ENCODE measurements around the gene EXT2. TPM values are rescaled to one million over a fixed set of nuclear protein-coding genes. Genes with fewer than 3 reads are reported as not detected.

Gene EXT2
- total RNA-seq, 1 donor, result 174 TPM

DNA sequence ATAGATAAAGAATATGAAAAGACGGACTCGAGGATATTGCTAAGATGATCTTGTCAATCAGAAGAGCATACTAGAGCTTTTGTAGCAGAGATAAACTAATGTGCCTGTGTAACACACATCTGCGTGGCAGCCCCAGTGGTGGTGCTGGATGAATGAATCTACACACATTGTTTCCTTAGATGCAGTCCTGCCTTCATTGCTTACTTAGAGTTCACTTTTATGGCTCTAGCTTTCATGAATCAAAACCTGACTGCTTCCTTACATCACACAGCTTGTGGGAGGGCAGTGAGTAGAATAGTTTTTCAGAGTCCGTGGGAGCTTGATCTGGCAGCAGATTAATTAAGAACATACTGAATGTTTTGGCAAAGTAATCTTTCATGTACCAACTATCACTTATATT, 83.7 kb downstream of the EXT2 start:
- Histone ChIP-seq H3K4me1 (ENCODE audit: insufficient read depth, low read length) (peaks cover 17% of the 10 kb centered on the region), H3K4me3 (ENCODE audit: insufficient read depth, low read length) (no peak overlapping the region), H3K79me2 (ENCODE audit: insufficient read depth, low read length) (no peaks in the 10 kb centered on the region), H3K27ac (ENCODE audit: low read depth, low read length) (no peak overlapping the region), H3K36me3 (ENCODE audit: insufficient read depth, low read length) (no peaks in the 10 kb centered on the region), H3K27me3 (ENCODE audit: insufficient read depth, low read length) (no peaks in the 10 kb centered on the region), H3K4me2 (ENCODE audit: insufficient read depth, low read length) (no peak overlapping the region), H3K9me3 (ENCODE audit: low read depth, low read length) (no peaks in the 10 kb centered on the region), H4K20me1 (ENCODE audit: insufficient read depth, low read length) (peaks cover 11% of the 10 kb centered on the region), H2AFZ (ENCODE audit: low read length) (no peak overlapping the region)
- TF ChIP-seq, protein P1, sequence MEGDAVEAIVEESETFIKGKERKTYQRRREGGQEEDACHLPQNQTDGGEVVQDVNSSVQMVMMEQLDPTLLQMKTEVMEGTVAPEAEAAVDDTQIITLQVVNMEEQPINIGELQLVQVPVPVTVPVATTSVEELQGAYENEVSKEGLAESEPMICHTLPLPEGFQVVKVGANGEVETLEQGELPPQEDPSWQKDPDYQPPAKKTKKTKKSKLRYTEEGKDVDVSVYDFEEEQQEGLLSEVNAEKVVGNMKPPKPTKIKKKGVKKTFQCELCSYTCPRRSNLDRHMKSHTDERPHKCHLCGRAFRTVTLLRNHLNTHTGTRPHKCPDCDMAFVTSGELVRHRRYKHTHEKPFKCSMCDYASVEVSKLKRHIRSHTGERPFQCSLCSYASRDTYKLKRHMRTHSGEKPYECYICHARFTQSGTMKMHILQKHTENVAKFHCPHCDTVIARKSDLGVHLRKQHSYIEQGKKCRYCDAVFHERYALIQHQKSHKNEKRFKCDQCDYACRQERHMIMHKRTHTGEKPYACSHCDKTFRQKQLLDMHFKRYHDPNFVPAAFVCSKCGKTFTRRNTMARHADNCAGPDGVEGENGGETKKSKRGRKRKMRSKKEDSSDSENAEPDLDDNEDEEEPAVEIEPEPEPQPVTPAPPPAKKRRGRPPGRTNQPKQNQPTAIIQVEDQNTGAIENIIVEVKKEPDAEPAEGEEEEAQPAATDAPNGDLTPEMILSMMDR (IDR thresholded peaks at IDR 0.05; ENCODE audit: extremely low read depth, low read depth, low read length), result no peak
- no peak for DNase-seq (ENCODE audit: insufficient read length, low spot score, missing footprints)

DNA sequence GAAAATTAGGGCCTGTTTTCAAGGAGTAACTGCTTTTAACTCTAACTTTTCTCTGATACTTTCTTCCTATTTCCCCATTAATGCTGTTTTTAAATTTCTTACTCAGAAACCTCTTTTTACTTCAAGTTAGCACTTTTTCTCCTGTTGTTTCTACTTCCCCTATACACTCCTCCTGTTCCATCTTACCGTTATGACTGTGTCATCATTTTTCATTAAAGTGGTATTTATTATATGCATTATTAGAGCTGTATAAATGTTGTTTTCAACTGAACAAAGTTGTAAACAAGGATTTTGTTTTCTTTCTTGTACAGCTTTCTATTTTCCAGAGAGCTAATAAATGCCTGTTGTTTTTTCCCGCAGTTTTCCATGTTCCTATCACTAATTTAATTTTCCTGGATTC, 84.6 kb downstream of the EXT2 start:
- Histone ChIP-seq H3K36me3 (ENCODE audit: insufficient read depth, low read length) (no peaks in the 10 kb centered on the region), H3K27me3 (ENCODE audit: insufficient read depth, low read length) (no peaks in the 10 kb centered on the region), H3K9me3 (ENCODE audit: low read depth, low read length) (no peaks in the 10 kb centered on the region), H4K20me1 (ENCODE audit: insufficient read depth, low read length) (peaks cover 11% of the 10 kb centered on the region), H3K4me3 (ENCODE audit: insufficient read depth, low read length) (no peak overlapping the region), H3K4me2 (ENCODE audit: insufficient read depth, low read length) (no peak overlapping the region), H2AFZ (ENCODE audit: low read length) (no peak overlapping the region), H3K79me2 (ENCODE audit: insufficient read depth, low read length) (no peaks in the 10 kb centered on the region), H3K4me1 (ENCODE audit: insufficient read depth, low read length) (peaks cover 17% of the 10 kb centered on the region), H3K27ac (ENCODE audit: low read depth, low read length) (no peak overlapping the region)
- no peak for DNase-seq (ENCODE audit: insufficient read length, low spot score, missing footprints)
- TF ChIP-seq, protein P1 (IDR thresholded peaks at IDR 0.05; ENCODE audit: extremely low read depth, low read depth, low read length), result no peak

DNA sequence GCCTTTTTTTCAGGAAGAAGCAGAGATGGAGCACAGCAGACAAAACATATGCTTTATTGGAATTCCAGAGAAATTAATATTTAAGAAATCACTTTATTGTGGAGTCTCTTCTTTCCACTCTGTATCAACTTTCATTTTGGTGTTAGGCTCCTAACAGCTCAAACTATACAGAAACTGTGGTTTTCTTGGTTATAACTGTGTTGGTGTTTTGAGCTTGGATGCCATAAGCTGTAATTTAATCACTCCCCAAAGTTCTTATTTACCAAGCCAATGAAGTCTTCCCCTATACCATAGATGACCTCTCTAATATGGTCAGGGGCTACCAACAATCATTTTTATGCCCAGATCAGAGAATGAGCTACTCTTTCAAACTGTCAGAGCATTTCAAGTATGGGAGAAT, 90.0 kb downstream of the EXT2 start:
- no peaks in the 10 kb centered on the region for H3K4me1 ChIP-seq (ENCODE audit: insufficient read depth, low read length)
- no peak overlapping the region for H3K4me3 ChIP-seq (ENCODE audit: insufficient read depth, low read length)
- H3K27ac ChIP-seq (ENCODE audit: low read depth, low read length), result no peak overlapping the region
- H3K79me2 ChIP-seq (ENCODE audit: insufficient read depth, low read length), result no peaks in the 10 kb centered on the region
- peaks cover 4% of the 10 kb centered on the region for H3K9me3 ChIP-seq (ENCODE audit: low read depth, low read length)
- H3K4me2 ChIP-seq (ENCODE audit: insufficient read depth, low read length), result no peak overlapping the region
- H4K20me1 ChIP-seq (ENCODE audit: insufficient read depth, low read length), result peaks cover under 1% of the 10 kb centered on the region
- H3K36me3 ChIP-seq (ENCODE audit: insufficient read depth, low read length), result peaks cover 6% of the 10 kb centered on the region
- TF ChIP-seq, protein P1 (IDR thresholded peaks at IDR 0.05; ENCODE audit: extremely low read depth, low read depth, low read length), result no peak
- H3K27me3 ChIP-seq (ENCODE audit: insufficient read depth, low read length), result no peaks in the 10 kb centered on the region
- H2AFZ ChIP-seq (ENCODE audit: low read length), result no peak overlapping the region
- DNase-seq (ENCODE audit: insufficient read length, low spot score, missing footprints), result no peak

DNA sequence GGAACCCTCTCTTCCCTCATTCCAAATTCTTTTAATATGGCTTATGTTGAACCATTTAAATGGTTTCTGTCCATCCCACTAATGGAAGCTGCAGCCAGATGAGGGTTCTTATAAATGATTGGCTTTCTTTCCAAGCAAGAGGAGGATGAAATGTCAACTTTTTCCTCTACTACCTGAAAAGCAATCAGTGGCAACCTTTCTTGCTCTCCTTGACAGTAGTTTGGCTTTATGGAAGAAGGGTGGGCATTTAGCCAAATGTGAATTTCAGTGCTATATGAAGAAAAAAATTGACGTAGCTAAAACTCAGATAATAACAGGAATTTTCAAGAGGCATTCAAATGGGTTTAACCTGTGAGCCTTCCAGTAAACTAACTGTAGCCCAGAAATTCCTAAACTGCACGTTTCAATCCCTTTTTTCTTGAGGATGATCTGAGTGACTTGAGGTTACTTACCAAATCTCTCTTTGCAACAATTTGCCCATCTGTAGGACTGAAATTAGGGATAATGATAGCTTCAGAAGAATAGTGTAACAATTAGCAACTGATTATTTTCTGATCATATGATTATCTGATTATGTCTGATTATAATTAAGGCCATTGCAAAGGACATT, 90.9 kb downstream of the EXT2 start:
- H3K4me2 ChIP-seq (ENCODE audit: insufficient read depth, low read length), result no peak overlapping the region
- no peak overlapping the region for H2AFZ ChIP-seq (ENCODE audit: low read length)
- H3K4me1 ChIP-seq (ENCODE audit: insufficient read depth, low read length), result no peaks in the 10 kb centered on the region
- H3K27me3 ChIP-seq (ENCODE audit: insufficient read depth, low read length), result no peaks in the 10 kb centered on the region
- no peak for DNase-seq (ENCODE audit: insufficient read length, low spot score, missing footprints)
- H3K27ac ChIP-seq (ENCODE audit: low read depth, low read length), result no peak overlapping the region
- TF ChIP-seq, protein P1 (IDR thresholded peaks at IDR 0.05; ENCODE audit: extremely low read depth, low read depth, low read length), result no peak
- H3K9me3 ChIP-seq (ENCODE audit: low read depth, low read length), result peaks cover 4% of the 10 kb centered on the region
- H3K79me2 ChIP-seq (ENCODE audit: insufficient read depth, low read length), result no peaks in the 10 kb centered on the region
- H3K36me3 ChIP-seq (ENCODE audit: insufficient read depth, low read length), result peaks cover 6% of the 10 kb centered on the region
- peaks cover 8% of the 10 kb centered on the region for H4K20me1 ChIP-seq (ENCODE audit: insufficient read depth, low read length)
- H3K4me3 ChIP-seq (ENCODE audit: insufficient read depth, low read length), result no peak overlapping the region
